OCI-LY7 (cell line): Measurements from ENCODE around the gene NTM. TPM values are rescaled to one million over a fixed set of nuclear protein-coding genes. Genes with fewer than 3 reads are reported as not detected.

Source experiments
- BruUV-seq: library from RNA; stranded (reverse); fragments of 400-500 nt; replicated peaks from 2 replicates; lab custom pipeline; 2021; lab: Mats Ljungman, UMichigan
- CTCF ChIA-PET: fragments of 300-600 bp; sonication (Branson Sonifier 250); formaldehyde crosslinking; loops from one replicate; lab custom pipeline; 2022; ENCODE audit warnings: antibody characterized with exemption; ENCODE audit not compliant: unreplicated experiment; lab: Charles Lee
- POLR2A ChIA-PET: fragments of 300-600 bp; sonication (Branson Sonifier 250); formaldehyde crosslinking; loops from one replicate; lab custom pipeline; 2022; ENCODE audit warnings: antibody characterized with exemption; lab: Charles Lee
- DNase-seq: peaks from one replicate; pipeline ENCODE4 v3.0.0-alpha.2; 2015; ENCODE audit warnings: low spot score
- H2AFZ ChIP-seq: fragments of 200-600 bp; sonication (generic), shearing (Covaris generic); 2 replicates; pipeline ENCODE4 v1.6.1; 2014; ENCODE audit warnings: mild to moderate bottlenecking, antibody characterized with exemption, low read length, moderate library complexity
- H3K27ac ChIP-seq: fragments of 200-600 bp; sonication (generic); 2 replicates; pipeline ENCODE4 v1.5.1; 2014; ENCODE audit warnings: mixed run types, low read depth, mild to moderate bottlenecking, moderate library complexity, low read length, inconsistent platforms; ENCODE audit not compliant: poor library complexity, severe bottlenecking
- H3K36me3 ChIP-seq: fragments of 200-600 bp; sonication (generic); 2 replicates; pipeline ENCODE4 v1.6.1; 2014; ENCODE audit warnings: mild to moderate bottlenecking, antibody characterized with exemption, low read length, moderate library complexity, mixed read lengths; ENCODE audit not compliant: insufficient read depth
- H3K4me1 ChIP-seq: fragments of 200-600 bp; sonication (generic); 2 replicates; pipeline ENCODE4 v1.5.1; 2014; ENCODE audit warnings: mild to moderate bottlenecking, low read length; ENCODE audit not compliant: insufficient read depth, poor library complexity, severe bottlenecking
- H3K4me2 ChIP-seq: fragments of 200-600 bp; sonication (generic); 2 replicates; pipeline ENCODE4 v1.6.1; 2014; ENCODE audit warnings: mild to moderate bottlenecking, low read length
- H3K4me3 ChIP-seq: fragments of 200-600 bp; sonication (generic); 2 replicates; pipeline ENCODE4 v1.5.1; 2014; ENCODE audit warnings: mild to moderate bottlenecking, low read depth, low read length; ENCODE audit not compliant: poor library complexity, severe bottlenecking
- H3K79me2 ChIP-seq: fragments of 200-600 bp; sonication (generic); 2 replicates; pipeline ENCODE4 v1.6.1; 2016; ENCODE audit warnings: low read depth, mild to moderate bottlenecking, low read length, moderate library complexity, mixed read lengths; ENCODE audit not compliant: insufficient read depth
- H3K9me2 ChIP-seq: fragments of 200-600 bp; sonication (generic); 2 replicates; pipeline ENCODE4 v1.6.1; 2016; ENCODE audit warnings: mild to moderate bottlenecking, low read length, mixed read lengths; ENCODE audit not compliant: insufficient read depth
- H3K9me3 ChIP-seq: fragments of 200-600 bp; sonication (generic); 2 replicates; pipeline ENCODE4 v1.6.1; 2014; ENCODE audit warnings: mild to moderate bottlenecking, mixed run types, low read length, mixed read lengths
- H4K20me1 ChIP-seq: fragments of 200-600 bp; sonication (generic); 2 replicates; pipeline ENCODE4 v1.6.1; 2014; ENCODE audit warnings: mild to moderate bottlenecking, antibody characterized with exemption, low read length, moderate library complexity, mixed read lengths; ENCODE audit not compliant: insufficient read depth
- CTCF ChIP-seq: fragments of 200-600 bp; sonication (generic); conservative IDR thresholded peaks from 2 replicates; pipeline ENCODE4 v1.5.1; 2014; ENCODE audit warnings: mild to moderate bottlenecking, antibody characterized with exemption, low read length, moderate library complexity, mixed read lengths
- EZH2phosphoT487 ChIP-seq: fragments of 200-600 bp; sonication (generic); IDR thresholded peaks from 2 replicates; pipeline ENCODE4 v1.6.1; 2018; ENCODE audit warnings: low read depth, borderline replicate concordance, mild to moderate bottlenecking, mixed run types, antibody characterized with exemption, low read length, moderate library complexity, mixed read lengths
- intact Hi-C: fragments of 100-400 bp; cut with micrococcal nuclease; formaldehyde crosslinking; loops from one replicate; pipeline ENCODE4 v1.10.0; 2022; ENCODE audit not compliant: unreplicated experiment
- total RNA-seq, 2 experiments: library from RNA; depleted of rRNA in 1 of 2; stranded (reverse); fragments of >200 nt in 1 of 2; shearing (Covaris generic) in 1 of 2; gene quantifications; 2 replicates each; pipeline ENCODE4 v1.2.3, GENCODE V29; 2014 to 2022

NTM gene
- total RNA-seq, 2 experiments from 2014 or later: not detected

GRCh38 chr11:131518305-131518838, 148.0 kb downstream of the NTM start:
- Histone ChIP-seq H3K27ac (no peak overlapping the region), H3K4me3 (no peak overlapping the region), H3K9me3 (no peaks in the 10 kb centered on the region), H3K79me2 (no peaks in the 10 kb centered on the region), H3K9me2 (no peaks in the 10 kb centered on the region), H3K4me1 (no peaks in the 10 kb centered on the region), H2AFZ (no peak overlapping the region), H3K4me2 (no peak overlapping the region), H4K20me1 (no peaks in the 10 kb centered on the region), H3K36me3 (no peaks in the 10 kb centered on the region)
- ChIA-PET POLR2A (no interaction called here), CTCF (no interaction called here)
- no TSS peak for BruUV-seq
- intact Hi-C loops: no loop called here
- no peak for TF ChIP-seq EZH2phosphoT487
- no peak for TF ChIP-seq CTCF
- DNase-seq: no peak

DNA sequence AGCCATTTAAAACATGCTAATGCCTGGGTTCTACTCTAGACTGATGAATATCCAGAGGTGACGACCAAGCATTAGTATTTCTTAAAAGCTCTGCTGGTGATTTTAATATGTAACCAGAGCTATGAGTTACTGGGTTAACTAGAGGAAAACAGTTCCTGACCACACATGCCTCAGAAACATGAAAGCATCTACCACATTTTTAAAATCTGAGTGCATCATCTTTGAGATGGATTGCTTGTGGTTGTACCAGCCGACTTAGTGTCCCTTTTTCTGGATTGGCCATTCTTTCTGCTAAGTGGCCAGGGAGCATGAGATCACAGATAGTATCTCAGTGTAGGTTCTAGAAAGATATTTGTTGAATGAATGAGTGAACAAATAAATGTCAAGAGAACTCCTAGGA, 152.4 kb downstream of the NTM start:
- H3K4me1 ChIP-seq: no peaks in the 10 kb centered on the region
- no peaks in the 10 kb centered on the region for H3K36me3 ChIP-seq
- H3K4me2 ChIP-seq: no peak overlapping the region
- no peaks in the 10 kb centered on the region for H3K79me2 ChIP-seq
- no peaks in the 10 kb centered on the region for H4K20me1 ChIP-seq
- POLR2A ChIA-PET: no interaction called here
- H3K9me3 ChIP-seq: no peaks in the 10 kb centered on the region
- DNase-seq: no peak
- no peaks in the 10 kb centered on the region for H3K9me2 ChIP-seq
- CTCF ChIA-PET: no interaction called here
- no TSS peak for BruUV-seq
- H3K27ac ChIP-seq: no peak overlapping the region
- intact Hi-C loops: no loop called here
- H3K4me3 ChIP-seq: no peak overlapping the region
- TF ChIP-seq EZH2phosphoT487 (no peak), CTCF (no peak)
- no peak overlapping the region for H2AFZ ChIP-seq

- DNase-seq: no peak
- Histone ChIP-seq H3K9me2 (no peaks in the 10 kb centered on the region), H2AFZ (no peak overlapping the region), H3K36me3 (no peaks in the 10 kb centered on the region), H3K79me2 (no peaks in the 10 kb centered on the region), H3K4me3 (no peak overlapping the region), H3K27ac (no peak overlapping the region), H3K9me3 (no peaks in the 10 kb centered on the region), H3K4me1 (no peaks in the 10 kb centered on the region), H3K4me2 (no peak overlapping the region), H4K20me1 (no peaks in the 10 kb centered on the region)
- no peak for TF ChIP-seq EZH2phosphoT487
- no peak for TF ChIP-seq CTCF
- intact Hi-C loops: no loop called here
- BruUV-seq: no TSS peak
- POLR2A ChIA-PET: interaction anchor here (0.6 kb wide), 1 partner anchor 10 kb away, joined by 3 read pairs; no protein-coding TSS in a partner anchor
- CTCF ChIA-PET: no interaction called here
Measured at GRCh38 chr11:131530407-131530806, 160.0 kb downstream of the NTM start.
